HCT116 (cell line): ENCODE results near the gene ZNF462. TPM values are rescaled to one million over a fixed set of nuclear protein-coding genes. Genes with fewer than 3 reads are reported as not detected.

ENCODE experiments used
- ATAC-seq: fragments of 200-7000 bp; cut with Tn5 transposase; 2 replicates; pipeline ENCODE4 v1.9.1; 2020; ENCODE audit warnings: mild to moderate bottlenecking, moderate library complexity
- BruUV-seq: library from RNA; stranded (reverse); fragments of 400-500 nt; replicated peaks from 2 replicates; lab custom pipeline; 2021; lab: Mats Ljungman, UMichigan
- CTCF ChIA-PET: fragments of 300-600 bp; sonication (Branson Sonifier 250); formaldehyde crosslinking; loops from one replicate; lab custom pipeline; 2021; ENCODE audit warnings: antibody characterized with exemption; lab: Charles Lee
- POLR2A ChIA-PET: fragments of 300-600, 350-600 bp; sonication (Branson Sonifier 250); formaldehyde crosslinking; loops from one replicate; lab custom pipeline; 2021; ENCODE audit warnings: antibody characterized with exemption; lab: Charles Lee
- RAD21 ChIA-PET, 2 experiments: fragments of 300-600 bp; sonication (Branson Sonifier 250); formaldehyde crosslinking; loops; one replicate each; lab custom pipeline; 2023; ENCODE audit warnings: low total read pairs in 2 of 2; ENCODE audit not compliant: uncharacterized antibody in 2 of 2, unreplicated experiment in 2 of 2, low non-redundant PET in 1 of 2; lab: Charles Lee
- DNase-seq: peaks from one replicate; pipeline ENCODE4 v3.0.0-alpha.2; 2010; ENCODE audit warnings: low read depth, low spot score
- H2AFZ ChIP-seq: fragments of 200-600 bp; shearing (Covaris generic), sonication (generic); 2 replicates; pipeline ENCODE4 v1.6.1; 2017; ENCODE audit warnings: low read depth, mixed run types, mixed read lengths, antibody characterized with exemption, low read length; ENCODE audit not compliant: poor library complexity, severe bottlenecking
- H3K27ac ChIP-seq: 2 replicates; pipeline ENCODE4 v1.5.1; 2012; ENCODE audit warnings: low read depth, low read length
- H3K27me3 ChIP-seq: fragments of 200-600 bp; sonication (generic); 2 replicates; pipeline ENCODE4 v1.6.1; 2016; ENCODE audit warnings: mixed run types, low read length, mixed read lengths; ENCODE audit not compliant: insufficient read depth
- H3K36me3 ChIP-seq, 2 experiments: fragments of 200-500 bp in 1 of 2; fragments of 200-600 bp in 1 of 2; sonication (Bioruptor generic) in 1 of 2; sonication (generic) in 1 of 2; 2 replicates each; pipeline versions ENCODE4 v1.5.1 to v1.6.1; 2014 to 2016; ENCODE audit warnings: low read length in 2 of 2, inconsistent platforms in 1 of 2, mixed read lengths in 1 of 2, mixed run types in 1 of 2; ENCODE audit not compliant: insufficient read depth in 2 of 2, control insufficient read depth in 1 of 2
- H3K4me1 ChIP-seq, 2 experiments: fragments of 200-600 bp in 1 of 2; sonication (generic) in 1 of 2; 2 replicates each; pipeline versions ENCODE4 v1.5.1 to v1.6.1; 2012 to 2017; ENCODE audit warnings: low read length in 2 of 2, inconsistent platforms in 1 of 2, mild to moderate bottlenecking in 1 of 2, mixed read lengths in 1 of 2, mixed run types in 1 of 2, moderate library complexity in 1 of 2; ENCODE audit not compliant: insufficient read depth in 2 of 2, control insufficient read depth in 1 of 2
- H3K4me2 ChIP-seq: fragments of 200-600 bp; sonication (generic); 2 replicates; pipeline ENCODE4 v1.6.1; 2017; ENCODE audit warnings: mixed run types, low read length, mixed read lengths
- H3K4me3 ChIP-seq, 2 experiments: fragments of 200-600 bp in 1 of 2; sonication (generic) in 1 of 2; replicated peaks in 1 of 2; 2 replicates each; pipeline ENCODE4 v1.5.1; 2011 to 2016; ENCODE audit warnings: low read length in 2 of 2, control low read depth in 1 of 2, low read depth in 1 of 2, mild to moderate bottlenecking in 1 of 2, mixed read lengths in 1 of 2, mixed run types in 1 of 2
- H3K79me2 ChIP-seq: fragments of 200-600 bp; sonication (generic); 2 replicates; pipeline ENCODE4 v1.6.1; 2017; ENCODE audit warnings: mild to moderate bottlenecking, mixed run types, low read length, moderate library complexity, mixed read lengths; ENCODE audit not compliant: insufficient read depth
- H3K9ac ChIP-seq: fragments of 200-600 bp; sonication (generic); 2 replicates; pipeline ENCODE4 v1.6.1; 2016; ENCODE audit warnings: low read length, mixed read lengths
- H3K9me2 ChIP-seq: fragments of 200-600 bp; sonication (generic), shearing (Covaris generic); 2 replicates; pipeline ENCODE4 v1.6.1; 2017; ENCODE audit warnings: mixed run types, mild to moderate bottlenecking, moderate library complexity; ENCODE audit not compliant: insufficient read depth
- H3K9me3 ChIP-seq, 2 experiments: fragments of 200-500 bp in 1 of 2; fragments of 200-600 bp in 1 of 2; sonication (Bioruptor generic) in 1 of 2; sonication (generic) in 1 of 2; 2 replicates each; pipeline ENCODE4 v1.6.1; 2014 to 2017; ENCODE audit warnings: low read length in 2 of 2, mixed read lengths in 2 of 2, inconsistent platforms in 1 of 2, low read depth in 1 of 2, mild to moderate bottlenecking in 1 of 2, mixed run types in 1 of 2, moderate library complexity in 1 of 2; ENCODE audit not compliant: control insufficient read depth in 1 of 2, insufficient read depth in 1 of 2
- H4K20me1 ChIP-seq: fragments of 200-600 bp; sonication (generic), shearing (Covaris generic); 2 replicates; pipeline ENCODE4 v1.6.1; 2017; ENCODE audit warnings: mixed run types, mild to moderate bottlenecking, moderate library complexity; ENCODE audit not compliant: insufficient read depth
- CBX3 ChIP-seq: IDR thresholded peaks from 2 replicates; pipeline ENCODE4 v1.6.1; 2012; ENCODE audit warnings: low read depth
- CEBPB ChIP-seq: IDR thresholded peaks from 2 replicates; pipeline ENCODE4 v1.6.1; 2012; ENCODE audit warnings: low read depth
- EGR1 ChIP-seq: IDR thresholded peaks from 2 replicates; pipeline ENCODE4 v1.6.1; 2012; ENCODE audit warnings: low read depth
- ELF1 ChIP-seq: IDR thresholded peaks from 2 replicates; pipeline ENCODE4 v1.6.1; 2012; ENCODE audit warnings: low read depth, borderline replicate concordance
- EZH2 ChIP-seq: fragments of 200-600 bp; sonication (generic); IDR thresholded peaks from 2 replicates; pipeline ENCODE4 v1.6.1; 2017; ENCODE audit warnings: antibody characterized with exemption, mixed run types
- EZH2phosphoT487 ChIP-seq: fragments of 200-600 bp; IDR thresholded peaks from 2 replicates; pipeline ENCODE4 v1.6.1; 2018; ENCODE audit warnings: antibody characterized with exemption, borderline replicate concordance
- JUND ChIP-seq: IDR thresholded peaks from 2 replicates; pipeline ENCODE4 v1.6.1; 2012
- POLR2AphosphoS5 ChIP-seq: IDR thresholded peaks from 2 replicates; pipeline ENCODE4 v1.6.1; 2011; ENCODE audit warnings: mild to moderate bottlenecking, low read depth, low read length, moderate library complexity
- RAD21 ChIP-seq: IDR thresholded peaks from 2 replicates; pipeline ENCODE4 v1.6.1; 2012; ENCODE audit warnings: low read depth, mild to moderate bottlenecking
- YY1 ChIP-seq: IDR thresholded peaks from 2 replicates; pipeline ENCODE4 v1.6.1; 2011; ENCODE audit warnings: low read length, low read depth, moderate library complexity, mild to moderate bottlenecking; ENCODE audit not compliant: insufficient replicate concordance; ENCODE audit errors: extremely low read depth
- ZFX ChIP-seq: fragments of 450-650 bp; IDR thresholded peaks from 2 replicates; pipeline ENCODE4 v1.6.1; 2017
- ZNF274 ChIP-seq: fragments of 200-500 bp; sonication (Bioruptor generic); IDR thresholded peaks from 2 replicates; pipeline ENCODE4 v1.6.1; 2014; ENCODE audit warnings: mild to moderate bottlenecking, low read depth, low read length, inconsistent platforms
- intact Hi-C: fragments of 100-400 bp; cut with micrococcal nuclease; formaldehyde crosslinking; loops from 2 replicates; pipeline ENCODE4 v1.10.0; 2022
- total RNA-seq: library from RNA; stranded (reverse); gene quantifications from one replicate; pipeline ENCODE4 v1.2.1, GENCODE V29; 2021; ENCODE audit not compliant: unreplicated experiment
- TF ChIP-seq, protein P1 (sequence below): IDR thresholded peaks from 2 replicates; pipeline ENCODE4 v1.6.1; 2012
- TF ChIP-seq, protein P2 (sequence below): IDR thresholded peaks from 2 replicates; pipeline ENCODE4 v1.6.1; 2012; ENCODE audit warnings: low read depth
- TF ChIP-seq, protein P3 (sequence below): IDR thresholded peaks from 2 replicates; pipeline ENCODE4 v1.6.1; 2012
- TF ChIP-seq, protein P4 (sequence below), 3 experiments: fragments of 200-600 bp in 1 of 3; sonication (generic) in 1 of 3; IDR thresholded peaks in 2 of 3; conservative IDR thresholded peaks in 1 of 3; 2 replicates each; pipeline ENCODE4 v1.5.1; 2012 to 2017; ENCODE audit warnings: low read depth in 2 of 3, low read length in 2 of 3, antibody characterized with exemption in 1 of 3, borderline replicate concordance in 1 of 3, control low read depth in 1 of 3, mild to moderate bottlenecking in 1 of 3, mixed read lengths in 1 of 3, mixed run types in 1 of 3, moderate library complexity in 1 of 3; ENCODE audit not compliant: insufficient read depth in 1 of 3
- TF ChIP-seq, protein P5 (sequence below): IDR thresholded peaks from 2 replicates; pipeline ENCODE4 v1.6.1; 2011; ENCODE audit warnings: mild to moderate bottlenecking, low read length, moderate library complexity; ENCODE audit not compliant: insufficient replicate concordance; ENCODE audit errors: extremely low read depth

Gene ZNF462
- total RNA-seq, 1 experiment from 2014 or later: 18.1 TPM

DNA sequence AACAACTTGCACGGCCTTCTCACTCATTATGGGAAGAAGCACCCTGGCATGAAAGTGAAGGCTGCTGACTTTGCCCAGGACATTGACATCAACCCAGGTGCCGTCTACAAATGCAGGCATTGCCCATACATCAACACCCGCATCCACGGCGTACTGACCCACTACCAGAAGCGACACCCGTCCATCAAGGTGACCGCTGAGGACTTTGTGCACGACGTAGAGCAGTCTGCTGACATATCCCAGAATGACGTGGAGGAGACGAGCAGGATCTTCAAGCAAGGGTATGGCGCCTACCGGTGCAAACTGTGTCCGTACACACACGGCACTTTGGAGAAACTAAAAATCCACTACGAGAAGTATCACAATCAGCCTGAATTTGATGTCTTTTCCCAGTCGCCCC is 65.4 kb downstream of the ZNF462 start:
- ChIA-PET CTCF (no interaction called here), POLR2A (no interaction called here), RAD21 (no interaction called here)
- Histone ChIP-seq H3K9ac (no peak overlapping the region), H2AFZ (no peak overlapping the region), H3K9me2 (no peaks in the 10 kb centered on the region), H3K9me3 (no peaks in the 10 kb centered on the region), H3K4me2 (no peak overlapping the region), H3K27ac (no peak overlapping the region), H4K20me1 (no peaks in the 10 kb centered on the region), H3K4me3 (no peak overlapping the region), H3K36me3 (no peaks in the 10 kb centered on the region), H3K79me2 (no peaks in the 10 kb centered on the region), H3K27me3 (no peaks in the 10 kb centered on the region), H3K4me1 (no peaks in the 10 kb centered on the region)
- DNase-seq: no peak
- TF ChIP-seq, protein P1, sequence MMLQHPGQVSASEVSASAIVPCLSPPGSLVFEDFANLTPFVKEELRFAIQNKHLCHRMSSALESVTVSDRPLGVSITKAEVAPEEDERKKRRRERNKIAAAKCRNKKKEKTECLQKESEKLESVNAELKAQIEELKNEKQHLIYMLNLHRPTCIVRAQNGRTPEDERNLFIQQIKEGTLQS: no peak
- TF ChIP-seq CEBPB (no peak), EZH2phosphoT487 (no peak), CBX3 (no peak), JUND (no peak), RAD21 (no peak), ZFX (no peak), EZH2 (no peak), YY1 (no peak), ELF1 (no peak), ZNF274 (no peak), POLR2AphosphoS5 (no peak), EGR1 (no peak)
- TF ChIP-seq, protein P2, sequence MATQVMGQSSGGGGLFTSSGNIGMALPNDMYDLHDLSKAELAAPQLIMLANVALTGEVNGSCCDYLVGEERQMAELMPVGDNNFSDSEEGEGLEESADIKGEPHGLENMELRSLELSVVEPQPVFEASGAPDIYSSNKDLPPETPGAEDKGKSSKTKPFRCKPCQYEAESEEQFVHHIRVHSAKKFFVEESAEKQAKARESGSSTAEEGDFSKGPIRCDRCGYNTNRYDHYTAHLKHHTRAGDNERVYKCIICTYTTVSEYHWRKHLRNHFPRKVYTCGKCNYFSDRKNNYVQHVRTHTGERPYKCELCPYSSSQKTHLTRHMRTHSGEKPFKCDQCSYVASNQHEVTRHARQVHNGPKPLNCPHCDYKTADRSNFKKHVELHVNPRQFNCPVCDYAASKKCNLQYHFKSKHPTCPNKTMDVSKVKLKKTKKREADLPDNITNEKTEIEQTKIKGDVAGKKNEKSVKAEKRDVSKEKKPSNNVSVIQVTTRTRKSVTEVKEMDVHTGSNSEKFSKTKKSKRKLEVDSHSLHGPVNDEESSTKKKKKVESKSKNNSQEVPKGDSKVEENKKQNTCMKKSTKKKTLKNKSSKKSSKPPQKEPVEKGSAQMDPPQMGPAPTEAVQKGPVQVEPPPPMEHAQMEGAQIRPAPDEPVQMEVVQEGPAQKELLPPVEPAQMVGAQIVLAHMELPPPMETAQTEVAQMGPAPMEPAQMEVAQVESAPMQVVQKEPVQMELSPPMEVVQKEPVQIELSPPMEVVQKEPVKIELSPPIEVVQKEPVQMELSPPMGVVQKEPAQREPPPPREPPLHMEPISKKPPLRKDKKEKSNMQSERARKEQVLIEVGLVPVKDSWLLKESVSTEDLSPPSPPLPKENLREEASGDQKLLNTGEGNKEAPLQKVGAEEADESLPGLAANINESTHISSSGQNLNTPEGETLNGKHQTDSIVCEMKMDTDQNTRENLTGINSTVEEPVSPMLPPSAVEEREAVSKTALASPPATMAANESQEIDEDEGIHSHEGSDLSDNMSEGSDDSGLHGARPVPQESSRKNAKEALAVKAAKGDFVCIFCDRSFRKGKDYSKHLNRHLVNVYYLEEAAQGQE: no peak
- TF ChIP-seq, protein P3, sequence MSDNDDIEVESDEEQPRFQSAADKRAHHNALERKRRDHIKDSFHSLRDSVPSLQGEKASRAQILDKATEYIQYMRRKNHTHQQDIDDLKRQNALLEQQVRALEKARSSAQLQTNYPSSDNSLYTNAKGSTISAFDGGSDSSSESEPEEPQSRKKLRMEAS: no peak
- TF ChIP-seq, protein P4, sequence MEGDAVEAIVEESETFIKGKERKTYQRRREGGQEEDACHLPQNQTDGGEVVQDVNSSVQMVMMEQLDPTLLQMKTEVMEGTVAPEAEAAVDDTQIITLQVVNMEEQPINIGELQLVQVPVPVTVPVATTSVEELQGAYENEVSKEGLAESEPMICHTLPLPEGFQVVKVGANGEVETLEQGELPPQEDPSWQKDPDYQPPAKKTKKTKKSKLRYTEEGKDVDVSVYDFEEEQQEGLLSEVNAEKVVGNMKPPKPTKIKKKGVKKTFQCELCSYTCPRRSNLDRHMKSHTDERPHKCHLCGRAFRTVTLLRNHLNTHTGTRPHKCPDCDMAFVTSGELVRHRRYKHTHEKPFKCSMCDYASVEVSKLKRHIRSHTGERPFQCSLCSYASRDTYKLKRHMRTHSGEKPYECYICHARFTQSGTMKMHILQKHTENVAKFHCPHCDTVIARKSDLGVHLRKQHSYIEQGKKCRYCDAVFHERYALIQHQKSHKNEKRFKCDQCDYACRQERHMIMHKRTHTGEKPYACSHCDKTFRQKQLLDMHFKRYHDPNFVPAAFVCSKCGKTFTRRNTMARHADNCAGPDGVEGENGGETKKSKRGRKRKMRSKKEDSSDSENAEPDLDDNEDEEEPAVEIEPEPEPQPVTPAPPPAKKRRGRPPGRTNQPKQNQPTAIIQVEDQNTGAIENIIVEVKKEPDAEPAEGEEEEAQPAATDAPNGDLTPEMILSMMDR (IDR thresholded peaks at IDR 0.05 in 2 of 3, conservative IDR thresholded peaks at IDR 0.05 in 1 of 3; ENCODE audit: borderline replicate concordance in 1 of 3, insufficient read depth in 1 of 3, low read depth in 2 of 3, low read length in 2 of 3): no peak
- TF ChIP-seq, protein P5, sequence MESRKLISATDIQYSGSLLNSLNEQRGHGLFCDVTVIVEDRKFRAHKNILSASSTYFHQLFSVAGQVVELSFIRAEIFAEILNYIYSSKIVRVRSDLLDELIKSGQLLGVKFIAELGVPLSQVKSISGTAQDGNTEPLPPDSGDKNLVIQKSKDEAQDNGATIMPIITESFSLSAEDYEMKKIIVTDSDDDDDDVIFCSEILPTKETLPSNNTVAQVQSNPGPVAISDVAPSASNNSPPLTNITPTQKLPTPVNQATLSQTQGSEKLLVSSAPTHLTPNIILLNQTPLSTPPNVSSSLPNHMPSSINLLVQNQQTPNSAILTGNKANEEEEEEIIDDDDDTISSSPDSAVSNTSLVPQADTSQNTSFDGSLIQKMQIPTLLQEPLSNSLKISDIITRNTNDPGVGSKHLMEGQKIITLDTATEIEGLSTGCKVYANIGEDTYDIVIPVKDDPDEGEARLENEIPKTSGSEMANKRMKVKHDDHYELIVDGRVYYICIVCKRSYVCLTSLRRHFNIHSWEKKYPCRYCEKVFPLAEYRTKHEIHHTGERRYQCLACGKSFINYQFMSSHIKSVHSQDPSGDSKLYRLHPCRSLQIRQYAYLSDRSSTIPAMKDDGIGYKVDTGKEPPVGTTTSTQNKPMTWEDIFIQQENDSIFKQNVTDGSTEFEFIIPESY: no peak
- BruUV-seq: no TSS peak
- ATAC-seq: no peak
- intact Hi-C loops: no loop called here
